Astrocyte of the cerebellum (primary cell): ENCODE measurements around the gene NDUFAF7.
"Not testable (repeated sequence)": the region's sequence is repeated elsewhere in the genome, so short reads cannot be mapped to it uniquely, and the experiment has no call there.

Source experiments
- DNase-seq: peaks from one replicate; pipeline ENCODE4 v3.0.0-alpha.2; 2011; ENCODE audit warnings: low read depth
- H3K4me3 ChIP-seq: 2 replicates; pipeline ENCODE4 v1.5.1; 2011; ENCODE audit warnings: mild to moderate bottlenecking, low read depth, low read length, moderate library complexity
- in situ Hi-C: cut with HindIII; loops from 2 replicates; pipeline ENCODE4 v1.10.0; 2017; ENCODE audit warnings: low sequenced_read_pairs
- TF ChIP-seq, protein P1 (sequence below): IDR thresholded peaks from 2 replicates; pipeline ENCODE4 v1.5.1; 2012; ENCODE audit warnings: low read length, low read depth, moderate library complexity, mild to moderate bottlenecking; ENCODE audit errors: missing control alignments

Gene NDUFAF7

DNA sequence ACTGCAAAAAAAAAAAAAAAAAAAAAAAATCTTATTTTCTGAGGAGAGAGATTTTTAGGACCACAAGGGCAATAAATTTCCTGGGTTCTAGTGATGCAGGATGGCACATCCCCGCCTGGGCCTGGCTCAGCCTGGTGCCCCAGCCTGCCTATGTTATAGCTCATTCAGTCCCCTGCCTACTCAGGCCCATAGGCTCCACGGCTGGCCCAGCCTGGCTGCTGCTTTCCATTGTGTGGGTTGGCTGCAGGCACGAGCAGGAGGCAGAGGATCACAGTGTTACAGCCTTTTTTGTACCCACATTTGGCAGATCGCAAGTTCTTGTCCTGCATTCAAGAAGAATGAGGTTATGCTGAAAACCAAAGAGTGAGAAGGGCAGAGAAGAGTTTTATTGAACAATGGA is 40.2 kb upstream of the NDUFAF7 start:
- H3K4me3 ChIP-seq = no peak overlapping the region
- no peak for DNase-seq
- in situ Hi-C loops = no loop called here
- TF ChIP-seq, protein P1, sequence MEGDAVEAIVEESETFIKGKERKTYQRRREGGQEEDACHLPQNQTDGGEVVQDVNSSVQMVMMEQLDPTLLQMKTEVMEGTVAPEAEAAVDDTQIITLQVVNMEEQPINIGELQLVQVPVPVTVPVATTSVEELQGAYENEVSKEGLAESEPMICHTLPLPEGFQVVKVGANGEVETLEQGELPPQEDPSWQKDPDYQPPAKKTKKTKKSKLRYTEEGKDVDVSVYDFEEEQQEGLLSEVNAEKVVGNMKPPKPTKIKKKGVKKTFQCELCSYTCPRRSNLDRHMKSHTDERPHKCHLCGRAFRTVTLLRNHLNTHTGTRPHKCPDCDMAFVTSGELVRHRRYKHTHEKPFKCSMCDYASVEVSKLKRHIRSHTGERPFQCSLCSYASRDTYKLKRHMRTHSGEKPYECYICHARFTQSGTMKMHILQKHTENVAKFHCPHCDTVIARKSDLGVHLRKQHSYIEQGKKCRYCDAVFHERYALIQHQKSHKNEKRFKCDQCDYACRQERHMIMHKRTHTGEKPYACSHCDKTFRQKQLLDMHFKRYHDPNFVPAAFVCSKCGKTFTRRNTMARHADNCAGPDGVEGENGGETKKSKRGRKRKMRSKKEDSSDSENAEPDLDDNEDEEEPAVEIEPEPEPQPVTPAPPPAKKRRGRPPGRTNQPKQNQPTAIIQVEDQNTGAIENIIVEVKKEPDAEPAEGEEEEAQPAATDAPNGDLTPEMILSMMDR = no peak

- in situ Hi-C loops = no loop called here
- H3K4me3 ChIP-seq = no peak overlapping the region
- TF ChIP-seq, protein P1 = no peak
- no peak for DNase-seq
Observed at GRCh38 chr2:37191747-37192146, 39.7 kb upstream of the NDUFAF7 start.

DNA sequence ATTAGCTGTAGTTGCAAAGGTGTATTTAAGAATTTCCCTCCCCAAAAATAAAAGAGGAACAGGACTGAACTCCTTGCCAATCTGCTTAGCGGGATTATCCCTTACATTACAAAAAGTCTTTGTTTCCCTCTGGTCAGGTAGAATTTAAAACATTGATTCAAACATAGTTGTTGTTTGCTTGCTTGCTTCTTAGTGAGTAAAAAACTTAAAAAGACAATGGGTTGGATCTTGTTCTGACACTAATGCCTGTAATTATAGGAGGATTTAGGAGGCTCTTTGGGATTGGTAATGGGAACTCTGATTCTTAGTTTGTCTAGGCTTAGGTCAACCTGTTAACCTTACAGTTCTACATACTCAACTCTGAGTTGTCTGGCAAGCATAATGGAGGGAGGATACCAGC is 38.9 kb upstream of the NDUFAF7 start:
- no peak for DNase-seq
- in situ Hi-C loops = no loop called here
- TF ChIP-seq, protein P1 = no peak
- no peak overlapping the region for H3K4me3 ChIP-seq

DNA sequence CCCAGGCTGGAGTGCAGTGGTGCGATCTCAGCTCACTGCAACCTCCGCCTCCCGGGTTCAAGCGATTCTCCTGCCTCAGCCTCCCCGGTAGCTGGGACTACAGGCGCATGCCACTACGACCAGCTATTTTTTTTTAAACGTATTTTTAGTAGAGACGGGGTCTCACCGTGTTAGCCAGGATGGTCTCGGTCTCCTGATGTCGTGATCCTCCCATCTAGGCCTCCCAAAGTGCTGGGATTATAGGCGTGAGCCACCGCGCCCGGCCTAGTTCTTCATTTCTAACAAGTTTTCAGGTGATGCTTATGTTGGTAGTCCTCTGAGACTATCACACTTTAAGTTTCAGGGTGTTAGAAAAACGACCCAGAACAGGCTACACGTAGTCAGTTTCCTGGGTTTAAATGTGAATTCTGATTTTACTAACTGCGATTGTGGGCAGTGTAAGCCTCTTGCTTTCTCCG is 35.6 kb upstream of the NDUFAF7 start:
- in situ Hi-C loops, DNase-seq: not testable (repeated sequence)
- peak overlapping the region; percentile 73 for H3K4me3 ChIP-seq

DNA sequence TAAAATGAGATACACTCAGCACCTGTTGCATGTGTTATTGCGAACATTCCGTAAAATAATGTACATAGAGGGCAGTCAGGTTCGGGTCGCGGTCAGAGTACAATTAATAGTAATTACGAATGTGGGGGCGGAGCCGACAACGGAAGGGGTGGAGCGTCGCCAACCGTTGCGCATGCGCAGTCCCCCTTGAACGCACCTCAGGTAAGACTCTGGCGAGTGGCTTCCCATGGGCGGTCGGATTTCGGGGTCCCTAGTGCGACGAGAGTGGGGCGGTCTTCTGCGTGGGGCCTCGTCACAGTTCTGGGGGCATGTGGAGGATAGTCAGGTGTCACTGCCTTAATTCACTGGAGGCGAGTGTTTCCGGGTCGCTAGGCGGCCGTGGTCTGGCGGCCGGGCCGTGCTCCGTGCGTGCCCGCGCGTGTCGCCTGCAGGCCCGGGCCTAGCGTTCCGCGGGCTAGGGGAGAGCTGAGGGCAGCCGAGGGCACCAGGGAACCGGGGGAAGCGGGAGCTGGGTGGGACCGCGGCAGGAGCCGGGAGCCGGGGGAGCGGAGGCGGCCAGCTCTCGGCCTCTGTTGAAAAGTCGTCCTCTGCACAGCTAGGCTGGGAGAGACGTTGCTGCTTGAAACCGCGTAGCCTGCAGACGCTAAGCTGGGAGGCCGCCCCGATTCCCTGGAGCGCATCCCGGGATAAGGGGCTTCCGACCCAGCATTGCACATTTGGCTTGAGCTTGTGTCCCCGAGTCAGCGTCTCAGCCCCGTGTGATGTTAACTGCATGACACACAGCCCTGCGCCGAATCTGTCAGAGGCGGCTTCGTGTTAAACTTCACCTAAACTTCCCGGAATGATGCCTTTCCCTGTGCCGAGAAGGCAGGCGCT is 34.9 kb upstream of the NDUFAF7 start, which contains the start of gene CEBPZOS:
CEBPZOS (plus strand) TSS at position 177 of the 876 bp plus-strand sequence. CDS start 3,209 bp downstream, outside the sequence.
- TF ChIP-seq, protein P1 = no peak
- peak; percentile 35 for DNase-seq
- H3K4me3 ChIP-seq = peak within 1 kb of the TSS; percentile 73
- in situ Hi-C loops = no loop called here

- TF ChIP-seq, protein P1 = no peak
- H3K4me3 ChIP-seq = no peak overlapping the region
- in situ Hi-C loops = no loop called here
- no peak for DNase-seq
Observed at GRCh38 chr2:37198681-37199065, 32.8 kb upstream of the NDUFAF7 start.

DNA sequence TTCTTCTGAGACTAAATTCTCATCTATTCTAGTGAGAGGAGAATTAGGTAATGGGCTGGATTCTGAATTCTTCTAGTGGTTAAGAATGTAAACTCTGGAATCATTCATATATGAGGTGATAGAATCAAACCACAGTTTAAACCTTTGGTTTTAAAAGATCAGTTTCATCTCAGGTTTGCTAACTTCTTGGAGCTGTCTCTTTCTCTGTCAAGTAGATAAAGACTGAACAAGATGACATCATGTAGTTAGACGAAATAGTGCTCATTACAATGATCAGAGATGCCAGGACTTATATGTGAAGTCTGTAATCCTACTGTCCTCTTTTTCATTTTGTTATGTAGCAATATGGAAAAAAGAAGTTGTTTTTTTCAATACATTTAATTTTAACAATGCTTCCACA is 30.2 kb upstream of the NDUFAF7 start:
- H3K4me3 ChIP-seq = no peak overlapping the region
- TF ChIP-seq, protein P1 = no peak
- no peak for DNase-seq
- in situ Hi-C loops = no loop called here
